LNCAP (cell line): ENCODE data around the gene FDX2.

ENCODE experiments used
- TF ChIP-seq, protein P1 (sequence below): fragments of 450-650 bp; IDR thresholded peaks from 2 replicates; pipeline ENCODE4 v1.5.1; 2017; ENCODE audit warnings: mild to moderate bottlenecking

The FDX2 gene

DNA sequence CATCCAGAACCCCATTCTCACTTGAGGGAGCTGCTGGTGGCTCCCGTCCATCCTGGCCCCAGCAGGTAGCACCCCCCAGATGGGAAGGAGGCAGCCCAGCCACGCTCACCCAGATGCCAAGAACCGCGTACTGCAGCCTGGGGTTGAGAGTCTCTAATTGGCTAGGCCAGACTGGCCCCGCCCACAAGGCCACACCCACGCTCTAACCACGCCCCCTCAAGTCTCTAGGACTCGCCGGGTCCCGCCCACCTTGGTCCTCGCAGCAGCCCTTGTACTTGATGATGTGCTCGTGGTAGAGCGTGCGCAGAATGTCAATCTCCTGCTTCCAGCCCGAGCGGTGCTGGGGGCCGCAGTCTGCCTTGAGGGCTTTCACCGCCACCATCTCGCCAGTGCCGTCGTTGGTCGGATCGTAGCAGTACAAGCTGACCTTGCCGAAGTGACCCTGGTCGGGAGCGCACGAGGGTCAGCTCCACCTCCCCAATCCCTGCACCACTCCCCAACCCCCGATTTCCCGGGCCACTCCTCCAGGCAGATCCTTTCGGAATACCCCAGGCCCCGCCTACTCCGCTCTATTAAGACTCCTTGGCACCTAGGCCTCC, 38.1 kb upstream of the FDX2 start:
- TF ChIP-seq, protein P1, sequence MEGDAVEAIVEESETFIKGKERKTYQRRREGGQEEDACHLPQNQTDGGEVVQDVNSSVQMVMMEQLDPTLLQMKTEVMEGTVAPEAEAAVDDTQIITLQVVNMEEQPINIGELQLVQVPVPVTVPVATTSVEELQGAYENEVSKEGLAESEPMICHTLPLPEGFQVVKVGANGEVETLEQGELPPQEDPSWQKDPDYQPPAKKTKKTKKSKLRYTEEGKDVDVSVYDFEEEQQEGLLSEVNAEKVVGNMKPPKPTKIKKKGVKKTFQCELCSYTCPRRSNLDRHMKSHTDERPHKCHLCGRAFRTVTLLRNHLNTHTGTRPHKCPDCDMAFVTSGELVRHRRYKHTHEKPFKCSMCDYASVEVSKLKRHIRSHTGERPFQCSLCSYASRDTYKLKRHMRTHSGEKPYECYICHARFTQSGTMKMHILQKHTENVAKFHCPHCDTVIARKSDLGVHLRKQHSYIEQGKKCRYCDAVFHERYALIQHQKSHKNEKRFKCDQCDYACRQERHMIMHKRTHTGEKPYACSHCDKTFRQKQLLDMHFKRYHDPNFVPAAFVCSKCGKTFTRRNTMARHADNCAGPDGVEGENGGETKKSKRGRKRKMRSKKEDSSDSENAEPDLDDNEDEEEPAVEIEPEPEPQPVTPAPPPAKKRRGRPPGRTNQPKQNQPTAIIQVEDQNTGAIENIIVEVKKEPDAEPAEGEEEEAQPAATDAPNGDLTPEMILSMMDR = no peak

DNA sequence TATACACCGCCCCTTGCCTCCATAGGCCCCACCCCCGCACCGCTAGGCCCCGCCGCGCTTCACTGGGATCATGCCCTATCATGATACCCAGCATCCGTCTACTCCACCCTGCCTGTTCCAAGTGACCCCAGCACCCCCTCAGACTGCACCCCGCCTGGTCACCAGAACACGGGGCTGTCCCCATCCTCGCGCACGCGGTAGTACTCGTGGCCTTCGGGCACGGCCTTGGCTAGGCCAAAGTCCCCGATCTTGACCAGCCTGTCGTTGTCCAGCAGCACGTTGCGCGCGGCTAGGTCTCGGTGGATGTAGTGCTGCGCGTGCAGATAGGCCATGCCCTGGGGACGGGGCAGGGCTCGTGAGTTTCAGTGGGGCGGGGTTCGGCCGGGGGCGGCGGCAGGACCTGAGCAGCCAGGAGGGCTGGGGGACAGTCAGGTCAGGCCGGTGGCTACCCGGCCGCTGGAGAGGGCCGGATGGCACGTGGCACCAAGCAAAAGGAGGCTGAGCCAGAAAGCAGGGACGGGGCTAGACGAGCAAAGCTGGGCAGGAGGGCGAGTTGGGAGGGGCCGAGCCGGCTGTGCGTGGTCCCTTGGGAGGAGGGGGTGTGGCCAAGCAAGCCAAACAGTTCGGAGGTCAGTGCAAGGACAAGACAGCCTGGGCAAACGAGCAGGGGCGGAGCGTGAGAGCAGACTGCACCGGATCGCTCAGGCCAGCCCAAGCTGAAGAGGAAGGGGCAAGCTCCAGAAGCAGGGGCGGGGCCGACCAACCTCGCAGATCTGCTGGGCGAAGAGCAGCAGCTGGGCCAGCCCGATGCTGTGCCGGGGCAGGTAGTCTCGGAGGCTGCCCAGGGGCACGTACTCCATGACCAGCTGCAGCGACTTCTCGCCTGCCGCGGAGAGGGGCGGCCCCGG, 37.2 kb upstream of the FDX2 start:
- TF ChIP-seq, protein P1 = no peak

DNA sequence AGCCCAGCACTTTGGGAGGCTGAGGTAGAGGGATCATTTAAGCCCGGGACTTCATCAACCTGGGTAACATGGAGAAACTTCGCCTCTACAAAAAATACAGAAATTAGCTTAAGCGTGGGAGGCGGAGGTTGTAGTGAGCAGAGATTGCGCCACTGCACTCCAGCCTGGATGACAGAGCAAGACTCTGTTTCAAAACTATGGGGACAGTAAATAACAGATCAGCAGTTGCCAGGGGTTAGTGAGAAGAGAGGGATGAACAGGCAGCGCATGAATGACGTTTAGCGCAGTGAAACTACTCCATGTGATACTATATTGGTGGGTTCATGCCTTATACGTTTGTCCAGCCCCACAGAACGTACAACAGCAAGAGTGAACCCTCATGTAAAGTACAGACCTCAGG, 30.7 kb upstream of the FDX2 start:
- TF ChIP-seq, protein P1 = no peak

DNA sequence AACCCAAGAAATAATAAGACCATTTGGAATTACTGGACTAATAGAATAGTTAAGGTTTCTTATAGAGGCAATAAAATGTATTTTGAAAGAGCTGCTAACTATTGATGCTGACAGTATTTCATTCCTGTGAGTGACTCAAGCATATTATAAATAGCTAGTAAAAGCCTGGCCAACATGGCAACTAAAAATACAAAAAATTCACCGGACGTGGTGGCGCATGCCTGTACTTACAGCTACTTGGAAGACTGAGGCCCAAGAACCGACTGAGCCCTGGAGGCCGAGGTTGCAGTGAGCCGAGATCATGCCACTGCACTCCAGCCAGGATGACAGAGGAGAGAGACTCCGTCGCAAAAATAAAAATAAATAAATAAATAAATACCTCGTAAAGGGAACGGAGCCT, 29.0 kb upstream of the FDX2 start:
- TF ChIP-seq, protein P1 = no peak

DNA sequence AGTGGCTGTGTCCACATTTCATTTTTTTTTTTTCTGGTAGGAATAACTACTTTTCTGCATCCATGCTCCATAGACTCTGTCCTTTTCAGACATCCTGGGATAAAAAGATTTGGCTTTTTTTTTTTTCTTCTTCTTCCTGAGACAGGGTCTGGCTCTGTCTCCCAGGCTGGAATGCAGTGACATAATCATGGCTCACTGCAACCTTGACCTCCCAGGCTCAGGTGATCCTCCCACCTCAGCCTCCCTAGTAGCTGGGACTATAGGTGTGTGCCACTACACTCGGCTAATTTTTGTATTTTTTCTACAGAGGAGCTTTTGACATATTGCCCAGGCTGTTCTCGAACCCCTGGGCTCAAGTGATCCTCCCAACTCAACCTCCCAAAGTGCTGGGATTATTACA, 27.7 kb upstream of the FDX2 start:
- TF ChIP-seq, protein P1 = no peak

DNA sequence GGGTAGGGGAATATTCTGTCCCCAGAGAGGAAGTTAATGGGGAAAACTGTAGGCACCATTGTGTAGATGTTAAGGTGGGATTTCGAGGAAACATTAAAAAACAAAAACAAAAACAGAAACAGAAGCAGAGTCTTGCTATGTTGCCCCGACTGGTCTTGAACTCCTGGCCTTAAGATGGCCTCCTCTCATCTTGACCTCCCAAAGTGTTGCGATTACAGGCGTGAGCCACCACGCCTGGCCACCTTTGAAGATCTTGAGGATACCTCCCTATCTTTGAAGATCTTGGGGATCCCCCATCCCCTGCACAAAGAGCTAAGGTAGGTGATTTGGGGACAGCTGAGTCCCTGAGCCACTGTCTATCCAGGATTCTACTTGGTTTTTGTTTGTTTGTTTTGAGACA, 24.2 kb upstream of the FDX2 start:
- TF ChIP-seq, protein P1 = no peak

DNA sequence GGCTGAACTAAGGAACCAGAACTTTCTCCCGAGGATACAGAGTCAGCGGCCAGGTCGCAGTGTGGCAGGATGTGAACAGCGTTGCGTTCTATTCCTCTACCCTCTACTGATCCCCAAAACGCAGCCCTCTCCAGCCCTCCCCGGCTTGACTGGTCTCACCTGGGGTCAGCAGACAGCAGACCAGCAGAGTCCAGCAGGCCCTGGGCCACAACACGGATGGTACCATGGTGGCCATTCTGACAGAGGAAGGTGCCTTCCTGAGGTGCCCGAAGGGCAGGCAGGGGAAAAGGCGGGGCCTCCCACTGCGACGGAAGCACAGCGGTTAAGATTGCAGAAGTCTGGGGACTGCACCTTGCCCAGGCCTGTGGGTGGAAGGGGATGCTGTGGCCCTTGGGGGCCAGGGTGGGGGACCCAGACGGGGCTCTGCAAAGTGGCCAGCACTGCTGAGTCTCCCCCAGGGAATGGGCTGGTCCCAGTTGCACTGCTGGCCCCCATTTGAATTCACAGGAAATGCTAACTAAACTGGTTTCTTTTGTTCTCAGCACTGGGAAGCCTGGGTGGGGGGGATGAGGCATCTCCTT, 23.7 kb upstream of the FDX2 start, which contains the start of gene ICAM3:
Gene ICAM3 (minus strand): TSS at position 245 of the 581 bp plus-strand sequence. CDS start 10 bp downstream, at position 235.
- TF ChIP-seq, protein P1 = no peak
